ENCODE data around the gene C1orf74.
A peak's percentile ranks its signal among the peaks of the same experiment; 100 is the strongest.
"Not testable (repeated sequence)": the region's sequence is repeated elsewhere in the genome, so short reads cannot be mapped to it uniquely, and the experiment has no call there.

Gene C1orf74

GRCh38 chr1:209805875-209806760 is 21.8 kb upstream of the C1orf74 start, which contains the start of gene IRF6:
Gene IRF6 (minus strand): TSS chr1:209806142. CDS start chr1:209801413, 4,729 bp downstream.
- DNase-seq (ENCODE audit: low read depth): peak; percentile 23

GRCh38 chr1:209805341-209805781 is 21.0 kb upstream of the C1orf74 start:
- no peak for DNase-seq (ENCODE audit: low read depth)

- no peak for DNase-seq (ENCODE audit: low read depth)
Measured at GRCh38 chr1:209803568-209803967, 19.2 kb upstream of the C1orf74 start.

- no peak for DNase-seq (ENCODE audit: low read depth)
Measured at GRCh38 chr1:209802780-209803152, 18.4 kb upstream of the C1orf74 start.

- DNase-seq (ENCODE audit: low read depth): no peak
Measured at GRCh38 chr1:209802117-209802779, 17.9 kb upstream of the C1orf74 start.

- no peak for DNase-seq (ENCODE audit: low read depth)
Measured at GRCh38 chr1:209800984-209801834, 16.9 kb upstream of the C1orf74 start.

GRCh38 chr1:209797978-209798639 is 13.8 kb upstream of the C1orf74 start:
- DNase-seq (ENCODE audit: low read depth): no peak

GRCh38 chr1:209793711-209794110 is 9.4 kb upstream of the C1orf74 start:
- not testable (repeated sequence) for DNase-seq (ENCODE audit: low read depth)

- DNase-seq (ENCODE audit: low read depth): no peak
Measured at GRCh38 chr1:209791920-209792319, 7.6 kb upstream of the C1orf74 start.

GRCh38 chr1:209790286-209791193 is 6.2 kb upstream of the C1orf74 start:
- DNase-seq (ENCODE audit: low read depth): peak; percentile 55

GRCh38 chr1:209789245-209789644 is 4.9 kb upstream of the C1orf74 start:
- no peak for DNase-seq (ENCODE audit: low read depth)

GRCh38 chr1:209787551-209787950 is 3.2 kb upstream of the C1orf74 start:
- DNase-seq (ENCODE audit: low read depth): no peak

GRCh38 chr1:209786146-209786545 is 1.8 kb upstream of the C1orf74 start:
- no peak for DNase-seq (ENCODE audit: low read depth)

- no peak for DNase-seq (ENCODE audit: low read depth)
Measured at GRCh38 chr1:209785592-209785991, 1.2 kb upstream of the C1orf74 start.

GRCh38 chr1:209783386-209783785 is 973 bp downstream of the C1orf74 start:
- DNase-seq (ENCODE audit: low read depth): no peak

- no peak for DNase-seq (ENCODE audit: low read depth)
Measured at GRCh38 chr1:209780268-209780667, 4.1 kb downstream of the C1orf74 start.

- no peak for DNase-seq (ENCODE audit: low read depth)
Measured at GRCh38 chr1:209778102-209778501, 6.3 kb downstream of the C1orf74 start.

GRCh38 chr1:209777587-209777986 is 6.8 kb downstream of the C1orf74 start:
- no peak for DNase-seq (ENCODE audit: low read depth)

- no peak for DNase-seq (ENCODE audit: low read depth)
Measured at GRCh38 chr1:209775678-209776077, 8.7 kb downstream of the C1orf74 start.

- DNase-seq (ENCODE audit: low read depth): no peak
Measured at GRCh38 chr1:209774592-209774991, 9.8 kb downstream of the C1orf74 start.

- DNase-seq (ENCODE audit: low read depth): no peak
Measured at GRCh38 chr1:209772126-209772525, 12.2 kb downstream of the C1orf74 start.
